IPS DF 19.7 (cell line): ENCODE measurements around the gene TMEM256.

Source experiments
- DNase-seq: peaks from one replicate; pipeline ENCODE4 v3.0.0-alpha.2; 2013; ENCODE audit warnings: low read depth, low spot score

TMEM256 gene

DNA sequence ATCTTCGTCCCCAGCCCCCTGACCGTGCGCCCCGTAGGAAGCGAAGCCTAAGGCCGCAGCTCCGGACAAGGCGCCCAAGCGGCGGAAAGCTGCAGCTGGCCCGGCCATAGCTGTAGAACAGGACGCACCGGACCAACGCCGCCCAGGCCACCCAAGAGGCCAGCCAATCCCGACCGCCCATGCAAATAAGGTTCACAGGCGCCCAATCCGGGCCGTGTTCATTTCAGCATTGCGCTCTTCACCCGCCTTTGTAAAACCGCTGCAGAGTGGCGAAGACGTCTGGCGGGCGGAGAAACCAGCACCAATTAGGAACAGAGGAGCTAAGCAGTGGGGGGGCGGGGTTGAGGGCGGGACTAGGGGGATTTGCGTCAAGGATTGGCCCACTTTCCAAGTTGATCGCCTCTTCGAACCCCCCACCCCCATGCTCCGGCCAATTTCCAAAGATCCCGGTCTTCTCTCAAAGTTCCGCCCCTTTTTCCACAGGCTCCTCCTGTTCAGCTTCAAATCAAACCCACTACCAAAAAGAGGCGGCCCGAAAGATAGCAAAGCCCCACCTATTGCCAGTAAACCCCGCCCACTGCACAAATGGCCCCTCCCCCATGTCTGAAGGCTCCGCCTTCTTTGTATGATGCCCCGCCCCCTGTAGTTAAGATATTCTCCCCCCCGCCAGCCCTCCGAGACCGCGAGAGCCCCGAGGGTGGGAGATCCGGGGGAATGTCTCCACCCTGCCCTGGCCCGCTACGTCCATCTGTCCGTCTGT is at the start of gene TMEM256:
TMEM256 (minus strand) TSS at position 121 of the 760 bp plus-strand sequence; CDS start at position 108, 13 bp downstream.
- DNase-seq: peak; percentile 97

- no peak for DNase-seq
These were observed 44.6 kb upstream of the TMEM256 start for GRCh38 chr17:7448461-7448860.

- no peak for DNase-seq
These were observed 41.7 kb upstream of the TMEM256 start for GRCh38 chr17:7445619-7445968.

GRCh38 chr17:7444682-7445618 is 41.1 kb upstream of the TMEM256 start, which contains the start of gene CHRNB1:
Gene CHRNB1 (plus strand): TSS chr17:7445061. CDS start chr17:7445128, 67 bp downstream.
- no peak for DNase-seq

DNA sequence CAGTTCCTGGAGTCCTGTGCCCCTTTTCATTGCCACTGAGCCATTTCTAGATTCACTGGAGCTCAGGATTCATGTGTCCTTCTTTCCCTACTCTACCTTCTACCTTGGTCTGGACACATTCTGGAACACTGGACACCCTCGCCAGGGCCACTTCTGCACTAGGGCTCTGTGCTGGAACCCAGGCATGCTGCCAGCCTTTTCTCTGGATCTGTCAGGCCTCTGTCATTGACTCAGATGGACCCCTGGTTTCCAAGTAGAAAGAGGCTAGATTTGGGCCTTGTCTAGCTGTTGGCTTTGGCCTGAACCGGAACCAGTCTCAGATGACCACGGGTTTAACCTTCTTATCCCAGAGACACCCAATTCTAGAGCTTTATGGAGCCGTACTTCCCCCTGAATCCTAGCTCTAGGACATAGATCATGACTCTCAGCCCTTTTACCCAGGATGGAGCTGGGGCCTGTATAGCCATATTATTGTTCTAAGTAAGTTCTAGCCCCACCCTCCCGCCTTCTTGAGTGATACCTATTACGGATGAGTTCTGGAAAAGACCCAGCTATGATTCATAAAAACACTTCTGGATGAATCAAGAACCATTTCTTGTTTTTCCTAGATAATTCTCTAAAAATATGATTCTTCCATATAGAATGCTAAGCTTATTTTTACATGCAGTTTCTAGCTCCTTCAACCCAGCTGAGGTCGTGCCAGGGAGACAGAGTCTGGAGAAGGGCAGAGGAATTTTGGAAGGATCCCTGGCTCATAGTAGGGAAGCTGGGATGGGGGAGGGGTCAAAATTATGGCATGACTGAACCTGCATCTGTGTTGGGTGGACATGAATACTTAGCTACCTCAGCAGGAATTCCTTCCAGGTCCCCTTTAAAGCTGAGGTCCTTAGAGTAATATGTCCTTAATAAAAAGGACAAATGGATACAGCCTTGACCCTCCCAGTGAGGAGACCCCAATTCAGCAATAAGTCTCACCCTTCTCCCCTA is 39.9 kb upstream of the TMEM256 start:
- no peak for DNase-seq

- no peak for DNase-seq
These were observed 38.2 kb upstream of the TMEM256 start for GRCh38 chr17:7442142-7442541.

DNA sequence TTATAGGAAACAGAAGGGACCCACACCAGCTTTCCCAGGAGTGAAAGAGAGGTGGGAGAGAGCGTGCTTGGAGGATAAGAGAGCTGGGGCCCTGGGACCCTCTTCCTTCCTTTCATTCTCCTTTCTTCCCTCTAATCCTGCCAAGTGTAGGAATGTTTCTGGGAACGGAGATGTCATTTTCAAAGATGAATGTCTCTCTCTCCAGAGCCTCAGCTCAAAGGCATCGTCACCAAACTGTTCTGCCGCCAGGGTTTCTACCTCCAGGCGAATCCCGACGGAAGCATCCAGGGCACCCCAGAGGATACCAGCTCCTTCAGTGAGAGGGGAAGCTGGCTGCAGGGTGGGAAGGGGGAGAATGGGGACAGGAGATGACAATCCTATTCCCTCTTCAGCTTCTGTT is 37.4 kb upstream of the TMEM256 start:
- DNase-seq: no peak

GRCh38 chr17:7440834-7441195 is 36.9 kb upstream of the TMEM256 start:
- no peak for DNase-seq

DNA sequence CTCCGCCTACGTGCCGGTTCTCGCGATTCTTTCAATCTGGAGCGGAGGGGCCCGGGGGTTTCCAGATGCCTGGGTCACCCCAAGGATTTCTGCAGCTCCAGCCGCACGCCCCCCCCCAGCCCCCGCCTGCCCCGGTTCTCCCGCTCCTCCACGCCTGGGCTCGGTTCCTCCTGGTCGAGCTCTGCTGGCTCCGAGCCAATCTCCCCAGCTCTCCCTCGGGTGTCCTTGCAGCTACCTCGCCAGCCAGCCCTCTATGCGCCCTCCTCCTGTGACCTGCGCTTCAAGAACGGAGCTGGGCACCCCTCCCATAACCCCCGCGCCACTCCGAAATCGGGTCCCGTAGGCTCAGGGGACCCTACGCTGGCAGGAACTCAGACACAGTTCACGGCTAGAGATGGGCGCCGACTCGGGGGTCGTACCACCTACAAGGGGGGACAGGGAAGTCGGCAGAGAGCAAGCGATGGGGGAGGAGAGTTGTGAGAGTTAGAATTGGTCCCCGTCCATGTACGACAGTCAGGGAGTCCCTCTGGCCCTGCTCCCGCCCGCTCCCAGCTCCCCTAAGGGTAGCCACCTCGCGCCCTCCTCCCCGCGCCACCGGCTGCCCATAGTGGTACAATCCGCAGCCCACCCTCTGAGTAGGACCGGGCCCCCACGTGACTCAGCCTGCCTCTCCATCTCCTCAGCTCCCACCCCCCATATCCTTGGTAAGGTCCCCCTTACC is 36.4 kb upstream of the TMEM256 start:
- no peak for DNase-seq

- no peak for DNase-seq
These were observed 35.7 kb upstream of the TMEM256 start, which contains the start of gene FGF11 for GRCh38 chr17:7439462-7440112. Gene FGF11 (plus strand): TSS chr17:7439512. CDS start chr17:7439621, 109 bp downstream.

DNA sequence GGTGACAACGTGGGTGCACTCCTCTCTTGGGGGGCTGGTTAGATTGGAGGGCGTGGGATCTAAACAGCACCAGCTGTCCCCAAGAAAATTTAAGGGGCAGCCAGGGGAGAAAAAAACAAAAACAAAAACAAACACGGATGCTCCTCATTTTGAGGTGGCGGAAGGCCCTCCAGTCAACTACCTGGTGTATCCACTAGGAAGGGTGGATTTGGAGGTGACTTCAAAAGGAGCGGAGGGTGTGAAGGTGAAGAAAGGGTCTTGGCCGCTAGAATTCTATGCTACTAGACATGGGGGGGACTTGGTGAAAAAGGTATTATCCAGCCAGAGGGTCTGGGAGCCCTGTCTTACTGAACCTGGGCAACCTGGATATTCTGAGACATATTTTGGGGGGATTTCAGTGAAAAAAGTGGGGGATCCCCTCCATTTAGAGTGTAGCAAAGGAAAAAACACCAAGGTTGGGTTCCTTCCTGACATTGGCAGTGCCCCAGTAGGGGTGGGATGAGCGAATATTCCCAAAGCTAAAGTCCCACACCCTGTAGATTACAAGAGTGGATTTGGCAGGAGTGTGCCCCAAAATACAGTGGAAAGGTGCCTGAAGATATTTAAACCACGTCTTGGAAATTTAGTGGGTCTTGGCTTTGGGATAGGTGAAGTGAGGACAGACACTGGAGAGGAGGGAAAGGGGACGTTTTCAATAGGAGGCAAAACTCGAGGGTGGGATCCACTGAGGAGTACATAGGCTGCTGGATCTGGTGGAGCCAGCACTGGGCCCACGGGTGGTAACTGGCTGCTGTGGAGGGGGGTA is 35.0 kb upstream of the TMEM256 start:
- DNase-seq: no peak

DNA sequence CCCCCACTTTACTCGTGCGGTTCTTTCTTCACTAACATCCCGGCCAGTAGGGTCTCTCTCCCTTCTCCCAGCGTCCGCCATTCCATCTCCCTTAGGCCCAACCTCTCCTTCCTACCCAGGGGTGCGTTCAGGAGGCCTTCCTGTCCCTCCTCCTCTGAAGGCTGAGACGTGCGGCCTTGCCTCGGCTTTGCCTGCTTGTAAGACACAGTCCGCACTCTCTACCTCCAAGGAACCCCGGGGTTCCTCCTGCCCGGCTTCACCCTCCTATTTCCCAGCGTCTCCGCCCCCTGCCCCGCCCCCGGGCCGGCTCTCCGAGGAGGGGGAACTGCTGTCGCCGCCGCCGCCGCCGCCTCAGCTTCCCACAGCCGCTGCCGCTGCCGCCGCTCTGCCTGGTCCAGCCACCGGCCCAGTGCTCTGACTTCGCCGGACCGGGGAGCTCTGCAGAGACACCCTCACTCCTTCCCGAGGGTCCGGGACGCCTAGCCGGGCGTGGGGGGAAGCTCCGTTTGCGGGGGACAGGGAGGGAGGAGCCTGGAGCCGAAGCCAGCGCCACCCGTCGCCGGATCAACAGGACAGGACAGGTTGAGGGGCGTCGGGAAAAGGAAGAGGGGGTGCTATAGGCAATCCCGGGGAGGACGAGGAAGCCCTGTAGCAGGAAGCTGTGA is 34.2 kb upstream of the TMEM256 start:
- no peak for DNase-seq

DNA sequence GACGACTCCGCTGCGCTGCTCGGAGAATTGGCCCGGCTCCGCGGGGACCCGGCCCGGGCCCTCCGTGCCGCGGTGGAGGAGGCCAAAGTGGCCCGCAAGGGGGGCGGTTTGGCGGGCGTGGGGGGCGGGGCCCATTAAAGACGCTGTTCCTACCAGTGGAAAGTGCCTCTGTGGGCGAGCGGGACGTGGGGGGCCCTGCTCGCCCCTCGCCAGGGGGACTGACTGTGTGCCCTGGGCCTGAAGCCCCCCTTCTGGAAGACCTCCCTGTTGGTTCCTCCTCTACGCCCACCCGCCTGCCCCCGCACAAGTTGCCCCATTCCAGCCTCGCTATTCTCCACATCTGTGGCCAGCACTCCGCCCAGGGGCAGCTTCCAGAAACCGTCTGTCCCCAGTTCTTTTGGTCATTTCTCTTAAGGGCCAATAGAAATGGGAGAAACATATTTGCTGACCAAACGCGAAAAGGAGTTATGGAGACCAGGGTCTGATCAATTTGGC is 33.5 kb upstream of the TMEM256 start:
- no peak for DNase-seq

GRCh38 chr17:7436556-7437368 is 32.9 kb upstream of the TMEM256 start:
- DNase-seq: no peak

- no peak for DNase-seq
These were observed 32.0 kb upstream of the TMEM256 start for GRCh38 chr17:7435676-7436555.

- no peak for DNase-seq
These were observed 28.4 kb upstream of the TMEM256 start for GRCh38 chr17:7432296-7432695.

- DNase-seq: no peak
These were observed 27.3 kb upstream of the TMEM256 start for GRCh38 chr17:7431231-7431630.
